Loucy (cell line): Measurements from ENCODE around the gene LIX1.

ENCODE experiments used
- EZH2phosphoT487 ChIP-seq: fragments of 200-600 bp; IDR thresholded peaks from 2 replicates; pipeline ENCODE4 v1.6.1; 2018; ENCODE audit warnings: antibody characterized with exemption, mild to moderate bottlenecking, moderate library complexity, borderline replicate concordance
- TF ChIP-seq, protein P1 (sequence below): fragments of 200-600 bp; sonication (generic); conservative IDR thresholded peaks from 2 replicates; pipeline ENCODE4 v1.5.1; 2014; ENCODE audit warnings: mild to moderate bottlenecking, antibody characterized with exemption, low read length

DNA sequence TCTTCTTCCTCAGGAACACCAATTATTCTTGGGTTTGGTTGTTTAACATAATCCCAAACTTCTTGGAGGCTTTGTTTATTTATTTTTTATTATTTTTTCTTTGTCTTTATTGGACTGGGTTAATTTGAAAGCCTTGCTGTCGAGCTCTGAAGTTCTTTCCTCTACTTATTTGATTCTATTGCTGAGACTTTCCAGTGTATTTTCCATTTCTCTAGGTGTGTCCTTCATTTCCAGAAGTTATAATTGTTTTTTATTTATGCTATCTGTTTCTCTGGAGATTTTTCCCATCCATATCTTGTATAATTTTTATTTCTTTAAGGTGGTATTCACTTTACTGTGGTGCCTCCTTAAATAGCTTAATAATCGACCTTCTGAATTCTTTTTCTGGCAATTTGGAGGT lies 49.5 kb upstream of the LIX1 start:
- TF ChIP-seq, protein P1, sequence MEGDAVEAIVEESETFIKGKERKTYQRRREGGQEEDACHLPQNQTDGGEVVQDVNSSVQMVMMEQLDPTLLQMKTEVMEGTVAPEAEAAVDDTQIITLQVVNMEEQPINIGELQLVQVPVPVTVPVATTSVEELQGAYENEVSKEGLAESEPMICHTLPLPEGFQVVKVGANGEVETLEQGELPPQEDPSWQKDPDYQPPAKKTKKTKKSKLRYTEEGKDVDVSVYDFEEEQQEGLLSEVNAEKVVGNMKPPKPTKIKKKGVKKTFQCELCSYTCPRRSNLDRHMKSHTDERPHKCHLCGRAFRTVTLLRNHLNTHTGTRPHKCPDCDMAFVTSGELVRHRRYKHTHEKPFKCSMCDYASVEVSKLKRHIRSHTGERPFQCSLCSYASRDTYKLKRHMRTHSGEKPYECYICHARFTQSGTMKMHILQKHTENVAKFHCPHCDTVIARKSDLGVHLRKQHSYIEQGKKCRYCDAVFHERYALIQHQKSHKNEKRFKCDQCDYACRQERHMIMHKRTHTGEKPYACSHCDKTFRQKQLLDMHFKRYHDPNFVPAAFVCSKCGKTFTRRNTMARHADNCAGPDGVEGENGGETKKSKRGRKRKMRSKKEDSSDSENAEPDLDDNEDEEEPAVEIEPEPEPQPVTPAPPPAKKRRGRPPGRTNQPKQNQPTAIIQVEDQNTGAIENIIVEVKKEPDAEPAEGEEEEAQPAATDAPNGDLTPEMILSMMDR = no peak
- no peak for TF ChIP-seq EZH2phosphoT487
